ENCODE measurements around the gene FZD10.

The FZD10 gene

DNA sequence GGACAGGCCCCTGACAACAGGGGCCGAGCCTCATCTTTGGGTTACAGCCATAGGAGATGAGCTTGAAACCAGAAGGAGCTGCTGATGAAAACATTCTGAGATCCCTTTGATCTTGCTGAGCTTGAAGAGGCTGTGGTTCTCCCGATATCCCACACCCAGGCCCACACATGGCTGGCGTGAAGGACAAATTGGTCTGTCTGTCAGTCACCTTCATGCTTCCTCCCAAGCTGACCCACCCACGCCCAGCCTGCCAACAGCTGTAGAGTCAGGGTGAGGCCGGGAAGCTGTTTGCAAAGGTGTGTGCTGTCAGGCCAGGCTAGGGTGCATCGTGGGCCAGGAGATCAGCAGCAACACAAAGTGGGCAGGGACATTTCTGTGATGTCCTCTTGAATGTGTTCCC lies 43.2 kb downstream of the FZD10 start:
- DNase-seq (ENCODE audit: low spot score) = no peak

DNA sequence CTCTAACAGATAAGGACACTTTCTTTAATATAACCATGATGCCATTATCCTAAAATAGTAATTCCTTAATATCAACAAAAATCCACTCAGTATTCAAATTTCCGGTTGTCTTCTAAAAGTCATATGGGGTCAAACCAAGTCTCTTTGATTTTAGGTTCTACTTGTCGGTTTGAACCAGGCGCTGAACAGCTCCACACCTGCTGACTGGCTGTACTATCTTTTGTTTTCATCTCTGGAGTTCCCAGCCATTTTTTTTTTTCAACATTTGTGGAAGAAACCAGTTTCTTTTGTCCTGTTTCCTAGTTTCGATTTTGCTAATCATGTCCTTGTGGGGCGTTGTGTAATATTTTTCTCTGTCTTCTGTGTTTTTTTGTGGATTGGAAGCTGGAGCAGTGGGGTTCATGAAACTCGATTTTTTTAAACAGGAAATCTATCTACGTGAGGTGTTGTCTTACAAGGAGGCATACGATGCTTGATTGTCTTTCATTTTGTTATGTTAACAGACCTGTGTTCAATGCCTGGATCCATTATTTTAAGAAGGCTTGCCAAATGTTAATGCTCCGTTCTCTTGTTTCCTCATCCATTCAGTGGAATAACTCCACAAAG lies 50.2 kb downstream of the FZD10 start:
- DNase-seq (ENCODE audit: low spot score) = no peak

DNA sequence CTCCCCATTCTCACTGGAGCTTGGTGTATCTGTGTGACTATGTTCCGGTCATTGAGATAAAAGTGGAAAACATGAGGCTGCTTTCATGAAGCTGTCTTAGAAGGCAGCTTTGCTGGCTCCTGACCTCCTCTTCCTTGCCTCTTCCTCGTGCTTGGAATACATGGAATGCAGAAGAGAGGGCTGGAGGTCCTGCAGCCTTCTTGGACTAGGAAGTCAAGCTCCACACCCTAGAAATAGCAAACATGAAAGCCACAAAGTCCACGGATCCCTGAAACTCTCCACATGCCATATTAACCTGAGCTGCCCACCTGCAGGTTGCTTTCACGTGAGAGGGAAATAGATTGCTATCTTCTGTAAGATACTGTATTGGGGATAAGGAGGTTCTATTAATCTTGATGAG lies 51.0 kb downstream of the FZD10 start:
- DNase-seq (ENCODE audit: low spot score) = no peak

DNA sequence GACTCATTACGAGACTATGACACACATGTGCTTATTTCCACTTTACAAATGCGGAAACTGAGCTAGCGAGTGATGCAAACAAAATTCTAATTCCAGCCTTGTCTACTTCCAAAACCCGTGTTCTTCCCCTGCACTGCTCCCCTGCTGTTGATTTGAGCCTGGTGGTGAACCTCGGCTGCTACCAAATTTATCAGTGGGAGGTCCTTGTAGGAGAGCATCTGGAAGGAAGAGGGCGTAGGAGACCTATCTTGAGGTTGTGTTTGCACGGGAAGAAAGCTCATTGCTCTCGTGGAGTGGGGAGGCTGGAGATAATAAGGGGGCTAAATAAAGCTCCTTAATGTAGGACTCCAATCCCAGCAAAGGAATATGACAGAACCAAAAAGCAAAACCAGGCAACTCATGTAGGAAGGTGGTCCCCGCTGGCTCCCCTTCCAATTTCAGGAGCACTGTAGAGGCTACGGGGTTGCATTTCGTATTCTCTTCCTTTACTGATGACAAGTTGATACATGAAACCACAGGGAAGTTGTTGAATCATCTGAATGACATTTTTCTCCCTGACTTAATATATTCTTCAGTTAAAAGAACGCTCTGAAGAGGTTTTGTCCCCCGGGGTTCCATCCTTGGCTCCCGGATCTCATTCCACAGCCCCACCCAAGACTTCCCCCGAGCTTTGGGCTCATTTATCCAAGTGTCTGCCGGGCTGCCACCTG lies 52.6 kb downstream of the FZD10 start:
- DNase-seq (ENCODE audit: low spot score) = no peak
